ENCODE data around the gene GLDC.
"Not testable (repeated sequence)": the region's sequence is repeated elsewhere in the genome, so short reads cannot be mapped to it uniquely, and the experiment has no call there.

The GLDC gene

GRCh38 chr9:6645355-6646292 lies at the start of gene GLDC:
GLDC (minus strand) TSS chr9:6645729; CDS start chr9:6645499, 230 bp downstream.
- peak; percentile 52 for DNase-seq

GRCh38 chr9:6692881-6693361 lies 47.4 kb upstream of the GLDC start:
- DNase-seq = no peak

GRCh38 chr9:6692433-6692832 lies 46.9 kb upstream of the GLDC start:
- DNase-seq = no peak

- DNase-seq = not testable (repeated sequence)
Observed at GRCh38 chr9:6690675-6691070, 45.1 kb upstream of the GLDC start.

- DNase-seq = no peak
Observed at GRCh38 chr9:6689893-6690674, 44.6 kb upstream of the GLDC start.

- DNase-seq = no peak
Observed at GRCh38 chr9:6687180-6687579, 41.7 kb upstream of the GLDC start.

- DNase-seq = no peak
Observed at GRCh38 chr9:6686396-6686795, 40.9 kb upstream of the GLDC start.

GRCh38 chr9:6681957-6682501 lies 36.5 kb upstream of the GLDC start:
- DNase-seq = no peak

- DNase-seq = peak; percentile 93
Observed at GRCh38 chr9:6681147-6681956, 35.8 kb upstream of the GLDC start.

GRCh38 chr9:6680797-6681146 lies 35.2 kb upstream of the GLDC start:
- DNase-seq = peak; percentile 75

- no peak for DNase-seq
Observed at GRCh38 chr9:6677803-6678202, 32.3 kb upstream of the GLDC start.

- DNase-seq = no peak
Observed at GRCh38 chr9:6676254-6676921, 30.9 kb upstream of the GLDC start.

GRCh38 chr9:6675268-6675667 lies 29.7 kb upstream of the GLDC start:
- no peak for DNase-seq

GRCh38 chr9:6673326-6674025 lies 27.9 kb upstream of the GLDC start:
- DNase-seq = no peak

GRCh38 chr9:6672118-6672517 lies 26.6 kb upstream of the GLDC start:
- no peak for DNase-seq

GRCh38 chr9:6671416-6671815 lies 25.9 kb upstream of the GLDC start:
- no peak for DNase-seq

GRCh38 chr9:6669881-6670280 lies 24.4 kb upstream of the GLDC start:
- no peak for DNase-seq

- DNase-seq = no peak
Observed at GRCh38 chr9:6667633-6668280, 22.2 kb upstream of the GLDC start.

- no peak for DNase-seq
Observed at GRCh38 chr9:6667080-6667479, 21.6 kb upstream of the GLDC start.

- no peak for DNase-seq
Observed at GRCh38 chr9:6665628-6666027, 20.1 kb upstream of the GLDC start.

- DNase-seq = no peak
Observed at GRCh38 chr9:6664204-6664680, 18.7 kb upstream of the GLDC start.
